Measurements from ENCODE around the gene OSBPL1A. TPM values are rescaled to one million over a fixed set of nuclear protein-coding genes. Genes with fewer than 3 reads are reported as not detected.

OSBPL1A gene
- total RNA-seq, 1 experiment from 2014 or later, result 53.1 TPM

DNA sequence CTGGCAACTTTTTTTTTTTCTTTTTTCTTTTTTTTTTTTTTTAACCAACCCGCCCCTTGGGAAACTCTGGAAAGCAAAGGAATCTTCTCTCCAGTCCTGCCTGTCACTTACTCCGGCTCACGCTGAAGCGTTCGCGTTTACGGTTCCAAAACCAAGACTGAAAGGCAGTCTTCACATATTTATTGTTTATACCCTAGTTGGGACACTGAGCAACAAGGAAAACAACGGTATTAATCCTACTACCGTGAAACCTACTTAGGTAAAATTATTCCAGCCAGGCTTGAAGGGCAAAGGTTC, 125.4 kb downstream of the OSBPL1A start (continued):
- TF ChIP-seq, protein P1, sequence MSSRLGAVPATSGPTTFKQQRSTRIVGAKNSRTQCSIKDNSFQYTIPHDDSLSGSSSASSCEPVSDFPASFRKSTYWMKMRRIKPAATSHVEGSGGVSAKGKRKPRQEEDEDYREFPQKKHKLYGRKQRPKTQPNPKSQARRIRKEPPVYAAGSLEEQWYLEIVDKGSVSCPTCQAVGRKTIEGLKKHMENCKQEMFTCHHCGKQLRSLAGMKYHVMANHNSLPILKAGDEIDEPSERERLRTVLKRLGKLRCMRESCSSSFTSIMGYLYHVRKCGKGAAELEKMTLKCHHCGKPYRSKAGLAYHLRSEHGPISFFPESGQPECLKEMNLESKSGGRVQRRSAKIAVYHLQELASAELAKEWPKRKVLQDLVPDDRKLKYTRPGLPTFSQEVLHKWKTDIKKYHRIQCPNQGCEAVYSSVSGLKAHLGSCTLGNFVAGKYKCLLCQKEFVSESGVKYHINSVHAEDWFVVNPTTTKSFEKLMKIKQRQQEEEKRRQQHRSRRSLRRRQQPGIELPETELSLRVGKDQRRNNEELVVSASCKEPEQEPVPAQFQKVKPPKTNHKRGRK (CRISPR knock-in tag; IDR thresholded peaks at IDR 0.05; ENCODE audit: borderline replicate concordance), result no peak
- no peak for TF ChIP-seq MXD4 (CRISPR knock-in tag; IDR thresholded peaks at IDR 0.05; ENCODE audit: borderline replicate concordance)
- TF ChIP-seq, protein P2, sequence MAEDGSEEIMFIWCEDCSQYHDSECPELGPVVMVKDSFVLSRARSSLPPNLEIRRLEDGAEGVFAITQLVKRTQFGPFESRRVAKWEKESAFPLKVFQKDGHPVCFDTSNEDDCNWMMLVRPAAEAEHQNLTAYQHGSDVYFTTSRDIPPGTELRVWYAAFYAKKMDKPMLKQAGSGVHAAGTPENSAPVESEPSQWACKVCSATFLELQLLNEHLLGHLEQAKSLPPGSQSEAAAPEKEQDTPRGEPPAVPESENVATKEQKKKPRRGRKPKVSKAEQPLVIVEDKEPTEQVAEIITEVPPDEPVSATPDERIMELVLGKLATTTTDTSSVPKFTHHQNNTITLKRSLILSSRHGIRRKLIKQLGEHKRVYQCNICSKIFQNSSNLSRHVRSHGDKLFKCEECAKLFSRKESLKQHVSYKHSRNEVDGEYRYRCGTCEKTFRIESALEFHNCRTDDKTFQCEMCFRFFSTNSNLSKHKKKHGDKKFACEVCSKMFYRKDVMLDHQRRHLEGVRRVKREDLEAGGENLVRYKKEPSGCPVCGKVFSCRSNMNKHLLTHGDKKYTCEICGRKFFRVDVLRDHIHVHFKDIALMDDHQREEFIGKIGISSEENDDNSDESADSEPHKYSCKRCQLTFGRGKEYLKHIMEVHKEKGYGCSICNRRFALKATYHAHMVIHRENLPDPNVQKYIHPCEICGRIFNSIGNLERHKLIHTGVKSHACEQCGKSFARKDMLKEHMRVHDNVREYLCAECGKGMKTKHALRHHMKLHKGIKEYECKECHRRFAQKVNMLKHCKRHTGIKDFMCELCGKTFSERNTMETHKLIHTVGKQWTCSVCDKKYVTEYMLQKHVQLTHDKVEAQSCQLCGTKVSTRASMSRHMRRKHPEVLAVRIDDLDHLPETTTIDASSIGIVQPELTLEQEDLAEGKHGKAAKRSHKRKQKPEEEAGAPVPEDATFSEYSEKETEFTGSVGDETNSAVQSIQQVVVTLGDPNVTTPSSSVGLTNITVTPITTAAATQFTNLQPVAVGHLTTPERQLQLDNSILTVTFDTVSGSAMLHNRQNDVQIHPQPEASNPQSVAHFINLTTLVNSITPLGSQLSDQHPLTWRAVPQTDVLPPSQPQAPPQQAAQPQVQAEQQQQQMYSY (CRISPR knock-in tag; IDR thresholded peaks at IDR 0.05), result no peak

DNA sequence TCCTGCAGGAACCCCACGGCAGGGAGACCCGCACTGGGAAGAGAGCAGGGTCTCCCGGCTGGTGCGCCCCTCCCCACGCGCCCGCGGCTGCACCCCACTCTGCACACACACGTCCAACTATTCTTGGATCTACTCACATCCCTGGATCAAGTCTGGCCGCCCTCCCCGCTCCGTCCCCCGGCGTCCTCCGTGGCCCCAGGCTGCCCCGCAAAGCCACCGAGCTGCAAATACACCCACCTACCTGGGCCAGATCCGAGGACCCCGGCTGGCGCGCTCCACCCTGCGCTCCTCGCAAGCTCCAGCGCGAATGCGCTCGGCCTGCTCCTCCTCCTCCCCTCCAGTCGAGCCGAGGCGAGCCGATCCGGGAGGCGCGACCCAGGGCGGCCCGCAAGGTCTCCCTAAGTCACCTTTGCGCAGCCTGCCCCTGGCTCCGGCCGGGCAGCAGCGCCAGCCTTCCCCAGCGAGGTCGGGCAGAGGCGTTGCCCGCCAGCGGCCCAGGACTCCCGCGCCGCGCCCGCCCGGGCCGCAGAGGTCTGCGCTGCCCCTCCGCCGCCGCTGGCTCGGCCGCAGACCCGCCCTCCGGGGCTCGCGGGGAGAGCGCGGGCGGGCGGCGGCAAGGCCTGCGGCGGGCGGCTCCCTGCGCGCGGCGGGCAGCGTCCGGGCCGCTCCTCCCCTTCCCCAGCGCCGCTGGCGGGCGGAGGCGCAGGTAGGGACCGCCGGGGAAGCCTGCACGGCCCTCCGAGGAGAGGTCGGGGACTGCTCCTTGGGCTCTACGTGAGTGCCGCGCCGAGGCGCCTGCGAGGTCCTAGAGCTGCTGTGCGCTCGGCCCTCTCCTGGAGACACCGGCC, 126.0 kb downstream of the OSBPL1A start:
- Mint-ChIP-seq H3K36me3 (no peaks in the 10 kb centered on the region), H3K4me1 (peaks cover 30% of the 10 kb centered on the region), H3K27ac (peak overlapping the region; percentile 25; the same call in 1 of the 2 replicates), H3K27me3 (ENCODE audit: low read depth) (no peaks in the 10 kb centered on the region), H3K9me3 (no peaks in the 10 kb centered on the region), H3K4me3 (peak overlapping the region; percentile 87)
- DNase-seq (ENCODE audit: low spot score) (peak; percentile 88), ATAC-seq (peak; percentile 95)
- POLR2A ChIA-PET, result interaction anchor here (0.7 to 1.2 kb wide), 3 partner anchors 12 to 404 kb away, joined by 4 to 5 read pairs (median 4); no protein-coding TSS in a partner anchor
- CTCF ChIA-PET, result interaction anchor here (0.5 to 2.9 kb wide), 5 partner anchors 84 to 269 kb away, joined by 3 to 39 read pairs (median 3); no protein-coding TSS in a partner anchor
- TF ChIP-seq MYBL2 (CRISPR knock-in tag; IDR thresholded peaks at IDR 0.05), result 0 out of 2 replicates have a peak, but pooled peaks have one; percentile 19
- no peak for TF ChIP-seq TP53 (CRISPR knock-in tag; IDR thresholded peaks at IDR 0.05)
- TF ChIP-seq, protein P3, sequence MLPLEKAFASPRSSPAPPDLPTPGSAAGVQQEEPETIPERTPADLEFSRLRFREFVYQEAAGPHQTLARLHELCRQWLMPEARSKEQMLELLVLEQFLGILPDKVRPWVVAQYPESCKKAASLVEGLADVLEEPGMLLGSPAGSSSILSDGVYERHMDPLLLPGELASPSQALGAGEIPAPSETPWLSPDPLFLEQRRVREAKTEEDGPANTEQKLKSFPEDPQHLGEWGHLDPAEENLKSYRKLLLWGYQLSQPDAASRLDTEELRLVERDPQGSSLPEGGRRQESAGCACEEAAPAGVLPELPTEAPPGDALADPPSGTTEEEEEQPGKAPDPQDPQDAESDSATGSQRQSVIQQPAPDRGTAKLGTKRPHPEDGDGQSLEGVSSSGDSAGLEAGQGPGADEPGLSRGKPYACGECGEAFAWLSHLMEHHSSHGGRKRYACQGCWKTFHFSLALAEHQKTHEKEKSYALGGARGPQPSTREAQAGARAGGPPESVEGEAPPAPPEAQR (CRISPR knock-in tag; IDR thresholded peaks at IDR 0.05), result no peak
- TF ChIP-seq ZNF317 (CRISPR knock-in tag; IDR thresholded peaks at IDR 0.05; ENCODE audit: borderline replicate concordance, low read depth), result no peak
- TF ChIP-seq CBFB (CRISPR knock-in tag; IDR thresholded peaks at IDR 0.05; ENCODE audit: low read depth), result no peak
- TF ChIP-seq, protein P4, sequence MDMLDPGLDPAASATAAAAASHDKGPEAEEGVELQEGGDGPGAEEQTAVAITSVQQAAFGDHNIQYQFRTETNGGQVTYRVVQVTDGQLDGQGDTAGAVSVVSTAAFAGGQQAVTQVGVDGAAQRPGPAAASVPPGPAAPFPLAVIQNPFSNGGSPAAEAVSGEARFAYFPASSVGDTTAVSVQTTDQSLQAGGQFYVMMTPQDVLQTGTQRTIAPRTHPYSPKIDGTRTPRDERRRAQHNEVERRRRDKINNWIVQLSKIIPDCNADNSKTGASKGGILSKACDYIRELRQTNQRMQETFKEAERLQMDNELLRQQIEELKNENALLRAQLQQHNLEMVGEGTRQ (CRISPR knock-in tag; IDR thresholded peaks at IDR 0.05), result no peak
- TF ChIP-seq, protein P5, sequence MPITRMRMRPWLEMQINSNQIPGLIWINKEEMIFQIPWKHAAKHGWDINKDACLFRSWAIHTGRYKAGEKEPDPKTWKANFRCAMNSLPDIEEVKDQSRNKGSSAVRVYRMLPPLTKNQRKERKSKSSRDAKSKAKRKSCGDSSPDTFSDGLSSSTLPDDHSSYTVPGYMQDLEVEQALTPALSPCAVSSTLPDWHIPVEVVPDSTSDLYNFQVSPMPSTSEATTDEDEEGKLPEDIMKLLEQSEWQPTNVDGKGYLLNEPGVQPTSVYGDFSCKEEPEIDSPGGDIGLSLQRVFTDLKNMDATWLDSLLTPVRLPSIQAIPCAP (CRISPR knock-in tag; IDR thresholded peaks at IDR 0.05), result no peak
- TF ChIP-seq GRHL2 (CRISPR knock-in tag; IDR thresholded peaks at IDR 0.05; ENCODE audit: insufficient replicate concordance, severe bottlenecking), result no peak
- no peak for TF ChIP-seq NR1H2 (CRISPR knock-in tag; IDR thresholded peaks at IDR 0.05)
- TF ChIP-seq TCF7 (CRISPR knock-in tag; IDR thresholded peaks at IDR 0.05; ENCODE audit: low read depth), result no peak
- TF ChIP-seq, protein P6, sequence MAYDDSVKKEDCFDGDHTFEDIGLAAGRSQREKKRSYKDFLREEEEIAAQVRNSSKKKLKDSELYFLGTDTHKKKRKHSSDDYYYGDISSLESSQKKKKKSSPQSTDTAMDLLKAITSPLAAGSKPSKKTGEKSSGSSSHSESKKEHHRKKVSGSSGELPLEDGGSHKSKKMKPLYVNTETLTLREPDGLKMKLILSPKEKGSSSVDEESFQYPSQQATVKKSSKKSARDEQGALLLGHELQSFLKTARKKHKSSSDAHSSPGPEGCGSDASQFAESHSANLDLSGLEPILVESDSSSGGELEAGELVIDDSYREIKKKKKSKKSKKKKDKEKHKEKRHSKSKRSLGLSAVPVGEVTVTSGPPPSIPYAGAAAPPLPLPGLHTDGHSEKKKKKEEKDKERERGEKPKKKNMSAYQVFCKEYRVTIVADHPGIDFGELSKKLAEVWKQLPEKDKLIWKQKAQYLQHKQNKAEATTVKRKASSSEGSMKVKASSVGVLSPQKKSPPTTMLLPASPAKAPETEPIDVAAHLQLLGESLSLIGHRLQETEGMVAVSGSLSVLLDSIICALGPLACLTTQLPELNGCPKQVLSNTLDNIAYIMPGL (CRISPR knock-in tag; IDR thresholded peaks at IDR 0.05), result peak; percentile 87; the same call in 1 of the 2 replicates
- 0 out of 2 replicates have a peak, but pooled peaks have one; percentile 48 for TF ChIP-seq ETV6 (CRISPR knock-in tag; IDR thresholded peaks at IDR 0.05)
- TF ChIP-seq OVOL2 (CRISPR knock-in tag; IDR thresholded peaks at IDR 0.05; ENCODE audit: borderline replicate concordance), result no peak
- no peak for TF ChIP-seq ZNF121 (CRISPR knock-in tag; IDR thresholded peaks at IDR 0.05)
- TF ChIP-seq PRRX2 (CRISPR knock-in tag; IDR thresholded peaks at IDR 0.05), result no peak
- TF ChIP-seq, protein P7, sequence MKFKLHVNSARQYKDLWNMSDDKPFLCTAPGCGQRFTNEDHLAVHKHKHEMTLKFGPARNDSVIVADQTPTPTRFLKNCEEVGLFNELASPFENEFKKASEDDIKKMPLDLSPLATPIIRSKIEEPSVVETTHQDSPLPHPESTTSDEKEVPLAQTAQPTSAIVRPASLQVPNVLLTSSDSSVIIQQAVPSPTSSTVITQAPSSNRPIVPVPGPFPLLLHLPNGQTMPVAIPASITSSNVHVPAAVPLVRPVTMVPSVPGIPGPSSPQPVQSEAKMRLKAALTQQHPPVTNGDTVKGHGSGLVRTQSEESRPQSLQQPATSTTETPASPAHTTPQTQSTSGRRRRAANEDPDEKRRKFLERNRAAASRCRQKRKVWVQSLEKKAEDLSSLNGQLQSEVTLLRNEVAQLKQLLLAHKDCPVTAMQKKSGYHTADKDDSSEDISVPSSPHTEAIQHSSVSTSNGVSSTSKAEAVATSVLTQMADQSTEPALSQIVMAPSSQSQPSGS (CRISPR knock-in tag; IDR thresholded peaks at IDR 0.05; ENCODE audit: borderline replicate concordance, low read depth), result no peak
- TF ChIP-seq, protein P8, sequence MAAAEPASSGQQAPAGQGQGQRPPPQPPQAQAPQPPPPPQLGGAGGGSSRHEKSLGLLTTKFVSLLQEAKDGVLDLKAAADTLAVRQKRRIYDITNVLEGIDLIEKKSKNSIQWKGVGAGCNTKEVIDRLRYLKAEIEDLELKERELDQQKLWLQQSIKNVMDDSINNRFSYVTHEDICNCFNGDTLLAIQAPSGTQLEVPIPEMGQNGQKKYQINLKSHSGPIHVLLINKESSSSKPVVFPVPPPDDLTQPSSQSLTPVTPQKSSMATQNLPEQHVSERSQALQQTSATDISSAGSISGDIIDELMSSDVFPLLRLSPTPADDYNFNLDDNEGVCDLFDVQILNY (CRISPR knock-in tag; IDR thresholded peaks at IDR 0.05), result 0 out of 2 replicates have a peak, but pooled peaks have one; percentile 51
- no peak for TF ChIP-seq HMGA2 (CRISPR knock-in tag; IDR thresholded peaks at IDR 0.05)
- TF ChIP-seq RELA (CRISPR knock-in tag; IDR thresholded peaks at IDR 0.05; ENCODE audit: borderline replicate concordance), result no peak

All from WTC11 (cell line).